Stimulated activated CD8-positive, alpha-beta memory T cell treated with anti-CD3 and anti-CD28 coated beads, Interleukin-15, amount 100 ng/mL, for 4 hours (primary cell): ENCODE results near the gene CHRNA4.

Experiments
- DNase-seq, 2 donors: peaks; one replicate each; pipeline ENCODE4 v3.0.0-alpha.2; 2020; ENCODE audit warnings: low read depth in 2 of 2

CHRNA4 gene

DNA sequence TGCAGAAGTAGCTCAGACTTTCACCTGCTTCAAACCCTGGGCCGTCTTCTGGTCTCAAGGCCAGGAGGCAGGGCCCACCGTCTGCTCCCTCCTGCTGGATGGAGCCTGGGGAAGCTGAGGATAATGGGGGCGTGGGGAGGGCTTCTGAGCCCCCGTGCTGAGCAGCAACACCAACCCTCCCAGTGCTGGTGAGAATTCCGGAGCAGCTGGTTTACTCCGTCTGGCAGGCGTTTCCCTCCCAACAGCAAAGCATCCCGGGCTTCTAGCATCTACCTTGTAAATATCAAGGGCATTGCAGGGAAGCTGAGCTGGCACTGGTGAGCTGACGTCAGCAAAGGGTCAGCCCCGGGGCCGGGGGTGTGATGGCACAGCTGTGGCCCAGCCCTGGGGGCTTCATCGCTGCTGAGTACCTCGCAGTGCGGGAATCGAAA lies 16.8 kb upstream of the CHRNA4 start:
- no peak for DNase-seq

DNA sequence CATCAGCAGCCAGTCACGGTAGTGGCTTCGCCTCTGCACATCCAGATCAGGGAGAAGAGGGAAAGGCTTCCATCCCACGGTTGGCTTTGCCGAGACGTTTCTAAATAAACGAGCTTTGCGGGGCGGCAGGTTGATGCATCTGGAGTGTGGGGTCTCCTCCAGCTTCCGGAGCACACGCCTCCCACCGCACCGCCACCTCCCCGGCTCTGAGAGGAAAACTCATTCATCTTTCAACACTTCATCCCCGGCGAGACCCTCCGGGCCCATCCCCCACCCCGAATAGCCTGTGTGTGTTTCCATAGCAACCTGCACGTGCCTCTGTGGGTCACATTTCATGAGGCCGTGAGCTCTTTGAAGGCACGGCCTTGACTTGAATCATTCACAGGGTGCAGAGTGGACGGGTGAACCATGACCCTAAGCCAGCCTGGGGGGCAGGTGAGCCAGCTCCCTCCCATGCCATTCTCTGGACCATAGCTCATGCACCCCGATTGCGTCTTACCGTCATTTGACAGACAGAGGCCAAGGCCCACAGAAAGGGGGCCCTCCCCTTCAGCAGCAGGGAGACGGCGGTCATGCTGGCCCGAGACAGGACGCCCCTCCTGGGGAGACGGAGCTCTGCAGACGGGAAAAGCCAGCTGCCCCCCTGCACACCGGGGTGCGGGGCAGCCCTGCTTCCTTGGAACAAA lies 16.2 kb upstream of the CHRNA4 start:
- DNase-seq, result no peak

DNA sequence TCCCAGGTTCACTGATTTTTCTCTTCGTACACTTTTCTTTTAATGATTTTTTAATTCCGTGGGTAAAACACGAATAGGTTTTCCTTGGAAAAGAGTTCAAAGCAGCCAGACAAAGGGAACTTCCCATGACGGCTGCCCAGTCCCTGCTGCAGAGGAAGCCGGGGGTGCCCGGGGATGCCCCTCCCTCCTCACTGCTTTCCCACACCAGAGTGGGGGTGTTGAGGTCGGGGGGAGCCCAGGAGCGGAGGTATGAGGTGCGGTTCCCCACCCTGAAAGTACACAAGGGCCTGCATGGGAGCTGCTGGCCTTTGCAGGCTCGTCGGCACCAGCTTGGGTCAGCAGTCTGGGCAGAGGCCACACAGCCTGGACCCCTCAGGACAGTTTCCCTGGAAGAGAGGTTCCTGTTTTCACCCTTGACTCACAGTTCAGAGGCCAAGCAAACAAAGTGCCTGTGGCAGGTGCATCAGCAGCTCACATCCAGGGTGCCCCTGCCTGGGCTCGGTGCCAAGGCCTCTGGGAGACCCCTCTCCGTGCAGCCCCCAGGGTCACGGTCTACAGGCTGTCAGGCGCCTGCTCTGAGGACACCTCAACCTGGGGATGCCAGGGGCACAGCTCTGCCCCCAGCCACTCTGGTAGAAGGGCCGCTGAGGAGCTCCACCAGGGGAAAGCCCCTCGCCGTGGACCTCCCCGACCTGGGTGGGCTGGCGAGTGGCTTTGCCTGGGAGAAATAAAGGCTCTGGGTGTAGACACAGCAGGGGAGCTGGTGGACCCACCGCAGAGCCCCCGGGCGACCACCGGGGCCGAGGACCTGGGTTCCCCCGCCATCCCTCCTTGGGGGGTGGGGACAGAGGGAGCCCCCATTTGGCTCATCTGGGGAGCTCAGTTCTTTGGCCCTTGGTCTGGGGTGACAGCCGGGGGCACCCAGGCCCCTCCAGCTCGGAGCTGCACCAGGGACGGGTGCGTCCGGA lies 15.4 kb upstream of the CHRNA4 start:
- DNase-seq, result no peak

DNA sequence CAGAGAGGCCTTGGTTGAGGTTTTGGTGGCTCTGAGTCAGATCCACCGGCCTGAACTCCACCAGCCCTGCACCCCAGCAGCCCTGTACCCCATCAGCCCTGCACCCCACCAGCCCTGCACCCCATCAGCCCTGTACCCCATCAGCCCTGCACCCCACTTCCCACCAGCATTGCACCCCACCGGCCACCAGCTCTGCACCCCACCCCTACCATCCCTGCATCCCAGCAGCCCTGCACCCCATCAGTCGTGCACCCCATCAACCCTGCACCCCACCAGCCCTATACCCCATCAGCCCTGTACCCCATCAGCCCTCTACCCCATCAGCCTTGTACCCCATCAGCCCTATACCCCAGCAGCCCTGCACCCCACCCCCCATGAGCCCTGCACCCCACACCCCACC lies 14.3 kb upstream of the CHRNA4 start:
- DNase-seq, result no peak

DNA sequence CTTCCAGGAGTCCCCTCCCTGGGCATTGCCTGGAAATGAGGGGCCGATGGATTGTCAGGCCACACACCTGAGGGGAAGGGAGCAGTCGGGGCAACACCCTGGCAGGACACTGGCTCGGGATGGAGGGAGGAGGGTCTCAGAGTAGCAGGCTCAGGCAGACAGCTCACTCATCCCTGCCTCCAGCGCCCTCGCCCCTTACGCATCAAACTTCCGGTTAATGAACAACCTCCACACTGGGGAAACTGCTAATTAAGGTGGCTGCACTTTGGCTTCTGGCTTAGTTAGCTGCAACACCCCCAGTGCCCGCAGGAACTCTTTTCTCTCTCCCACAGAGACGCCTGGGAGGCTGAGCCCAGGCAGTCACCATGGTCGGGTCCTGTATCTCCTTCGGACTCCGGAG lies 13.4 kb upstream of the CHRNA4 start:
- DNase-seq, result no peak

DNA sequence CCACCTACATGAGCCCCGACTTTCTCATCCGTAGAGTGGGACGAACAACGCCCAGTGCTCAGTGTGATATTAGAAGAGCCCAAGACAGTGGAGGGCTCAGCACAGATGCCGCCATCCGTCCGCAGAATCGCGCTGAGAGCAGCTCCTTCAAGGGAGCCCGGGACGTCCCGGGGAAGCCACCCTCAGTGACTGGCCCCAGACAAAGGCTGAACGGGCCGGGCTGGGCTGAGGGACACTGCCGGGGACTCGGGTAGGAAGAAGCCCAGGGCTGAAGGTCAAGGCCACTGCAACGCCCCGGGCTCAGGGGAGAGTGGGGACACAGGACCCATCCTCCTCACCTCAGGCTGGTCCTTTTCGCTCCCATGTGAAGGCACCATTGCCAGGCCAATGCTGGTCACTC lies 12.8 kb upstream of the CHRNA4 start:
- no peak for DNase-seq

DNA sequence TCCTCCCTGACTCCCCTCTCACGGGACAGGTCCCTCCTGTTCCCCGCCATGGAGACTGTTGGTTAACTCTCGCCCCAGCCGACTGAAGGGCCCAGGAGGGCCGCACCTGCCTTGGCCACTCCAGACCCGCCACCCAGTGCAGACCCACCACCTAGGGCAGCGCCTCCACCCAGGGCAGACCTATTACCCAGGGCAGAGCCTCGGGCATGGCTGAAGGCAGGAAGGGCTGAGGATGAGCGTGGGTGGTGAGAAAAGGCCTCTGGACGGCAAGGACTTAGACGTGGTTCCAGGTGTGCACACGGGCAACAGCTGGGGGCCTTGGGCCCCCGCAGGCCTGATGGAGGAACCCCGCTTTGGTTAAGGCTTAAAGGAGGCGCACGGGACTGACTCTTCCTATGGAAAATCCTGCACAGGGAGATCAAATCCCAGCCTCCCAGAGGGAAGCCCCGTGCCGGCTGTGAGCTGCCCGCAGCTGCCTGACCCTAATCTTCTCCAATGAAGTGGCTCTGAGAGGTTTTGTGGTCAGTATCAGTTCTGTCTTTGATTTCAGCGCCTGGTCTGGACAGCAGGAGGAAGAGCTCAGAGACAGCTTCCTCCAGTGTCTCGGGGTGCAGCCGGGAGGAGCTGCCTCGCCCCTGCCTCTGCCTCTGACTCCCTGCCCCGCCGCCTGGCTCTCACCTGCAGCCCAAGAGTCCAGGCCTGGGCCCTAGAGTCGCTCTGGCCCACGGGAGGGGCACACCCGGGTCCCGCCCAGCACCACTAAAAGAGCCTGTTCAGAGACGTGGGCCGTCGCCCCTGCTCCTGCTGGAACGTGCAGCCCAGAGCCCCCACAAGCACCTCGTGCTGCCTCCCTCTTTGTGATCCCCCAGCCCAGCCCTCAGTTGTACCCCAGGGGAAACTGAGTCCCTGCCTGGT lies 12.1 kb upstream of the CHRNA4 start:
- no peak for DNase-seq

DNA sequence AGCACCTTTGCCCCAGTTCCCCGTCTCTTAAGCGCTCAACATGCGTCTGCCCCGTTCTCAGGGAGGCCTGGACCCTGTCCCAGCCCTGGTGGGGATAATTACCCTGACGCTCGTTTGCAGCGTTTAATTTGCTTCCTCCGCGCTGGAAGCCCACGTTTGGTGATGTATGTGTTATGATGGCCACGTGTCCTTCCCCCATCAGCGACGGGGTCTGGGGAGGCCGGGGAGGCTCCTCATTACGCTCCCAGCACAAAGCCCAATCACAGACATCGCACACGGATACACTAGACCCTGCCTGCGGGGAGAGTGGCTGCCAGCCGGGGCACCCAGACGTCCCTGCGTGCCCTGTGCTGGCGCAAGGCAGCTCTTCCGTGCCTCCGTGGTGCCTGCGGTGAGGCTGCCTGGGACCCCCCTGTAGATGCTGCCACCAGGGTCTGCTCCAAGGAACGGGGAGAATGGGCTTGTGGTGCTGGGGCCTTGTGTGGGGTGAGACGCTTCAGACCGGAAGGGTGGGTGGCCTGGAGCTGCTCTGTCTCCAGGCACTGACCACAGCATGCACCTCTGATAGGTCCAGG lies 10.2 kb upstream of the CHRNA4 start:
- DNase-seq, result no peak

DNA sequence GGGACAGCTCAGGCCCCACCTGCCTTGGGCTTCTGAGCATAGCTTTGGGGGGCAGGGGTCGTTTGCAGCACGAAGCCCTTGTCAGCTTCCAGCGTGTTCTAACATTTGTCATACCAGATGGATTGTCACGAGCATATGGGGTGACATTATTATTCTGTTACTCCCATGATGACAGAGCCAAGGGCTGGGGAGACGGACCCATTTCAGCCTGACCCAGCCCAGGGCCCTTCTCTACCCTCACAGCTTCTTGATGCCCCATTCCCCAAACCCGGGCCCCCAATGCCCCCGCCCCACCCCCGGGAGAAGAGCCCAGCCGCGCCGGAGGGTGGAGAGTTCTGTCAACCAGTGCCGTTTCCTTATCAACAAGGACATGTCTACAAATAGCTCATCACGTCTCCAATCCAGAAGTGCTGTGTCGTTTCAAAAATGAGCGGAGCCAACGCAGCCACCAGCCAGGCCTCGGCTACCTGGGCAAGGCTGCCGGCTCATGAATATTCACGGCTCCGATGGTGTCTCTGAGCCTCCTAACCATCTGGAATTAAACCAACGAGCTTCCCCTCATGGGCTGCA lies 9.6 kb upstream of the CHRNA4 start:
- no peak for DNase-seq

DNA sequence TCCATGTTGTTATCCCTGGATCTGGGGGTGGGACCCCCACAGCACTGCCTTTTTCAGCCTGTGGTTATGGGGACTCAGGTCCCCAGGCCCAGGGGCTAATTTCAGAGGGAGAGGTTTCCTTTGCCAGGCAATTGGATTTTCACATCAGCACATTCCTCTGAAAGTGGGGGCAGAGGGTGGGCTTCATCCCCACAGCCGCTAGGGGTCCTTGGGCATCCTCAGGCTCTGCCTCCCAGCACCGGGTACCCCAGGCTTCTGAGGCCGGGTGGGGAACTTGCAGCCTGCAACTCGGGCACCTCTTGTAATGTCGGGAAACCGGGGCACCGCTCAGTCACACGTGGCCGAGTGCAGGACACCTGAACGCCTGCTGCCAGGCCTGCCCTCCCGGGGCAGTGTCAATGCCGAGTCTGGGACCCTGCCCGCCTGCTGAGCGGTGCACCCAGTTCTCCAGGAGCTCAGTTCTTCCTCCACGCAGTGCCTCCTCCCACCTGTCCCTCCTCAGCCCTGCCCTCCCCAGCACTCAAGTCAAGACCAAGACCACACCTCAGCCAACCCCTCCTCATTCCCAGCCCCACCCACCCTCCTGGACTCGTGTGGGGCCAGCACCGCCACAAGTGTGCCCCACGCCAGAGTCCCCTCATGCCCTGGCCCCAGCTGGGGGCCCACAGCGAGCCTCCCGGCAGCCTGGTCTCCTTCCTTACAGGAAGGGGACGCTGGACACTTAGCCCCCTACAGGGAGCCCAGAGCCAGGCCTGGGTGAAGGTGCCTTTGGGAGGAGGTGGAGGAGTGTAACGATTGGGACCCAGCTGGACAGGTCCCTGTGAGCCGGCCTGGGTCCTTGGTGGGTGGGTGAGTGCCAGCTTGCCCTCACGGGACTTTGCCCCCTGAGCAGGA lies 8.8 kb upstream of the CHRNA4 start:
- DNase-seq, result no peak

DNA sequence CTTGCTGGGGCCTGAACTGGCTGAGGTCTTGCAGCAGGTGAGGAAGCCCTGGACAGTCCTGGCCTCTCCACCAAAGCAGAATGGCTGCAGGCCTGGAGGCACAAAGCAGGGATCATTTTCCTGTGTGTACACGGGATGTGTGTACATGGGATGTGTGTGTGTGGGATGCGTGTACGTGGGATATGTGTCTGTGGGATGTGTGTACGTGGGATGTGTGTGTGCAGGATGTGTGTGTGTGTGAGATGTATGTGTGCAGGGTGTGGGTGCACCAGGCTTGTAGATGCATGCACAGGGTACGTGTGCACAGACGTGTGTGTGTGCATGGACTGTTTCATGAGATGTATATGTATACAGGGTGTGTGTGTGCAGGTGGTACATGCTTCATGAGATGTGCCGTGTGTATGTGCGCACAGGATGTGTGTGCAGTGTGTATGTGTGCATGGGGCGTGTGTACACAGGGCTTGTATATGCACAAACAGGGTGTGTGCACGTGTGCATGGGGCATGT lies 7.9 kb upstream of the CHRNA4 start:
- DNase-seq, result no peak

DNA sequence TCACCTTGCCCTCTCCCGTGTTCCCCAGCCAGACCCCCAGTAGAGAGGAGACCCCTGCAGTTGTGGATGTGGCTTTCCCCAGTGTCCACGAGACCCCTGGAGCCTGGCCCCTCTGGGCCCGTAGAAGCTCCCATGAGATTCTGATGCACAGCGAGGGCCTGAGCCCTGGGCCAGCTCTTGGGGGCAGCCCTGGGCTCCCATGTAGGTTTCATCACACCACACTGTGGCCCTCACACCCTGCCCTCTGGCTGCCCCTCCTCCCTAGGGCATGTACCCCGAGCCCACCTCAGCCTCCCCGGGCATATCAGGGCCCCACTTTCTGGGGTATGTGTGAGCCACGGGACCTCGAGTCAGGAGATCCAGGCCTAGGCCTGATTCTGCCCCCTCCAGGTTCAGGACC lies 7.0 kb upstream of the CHRNA4 start:
- no peak for DNase-seq

DNA sequence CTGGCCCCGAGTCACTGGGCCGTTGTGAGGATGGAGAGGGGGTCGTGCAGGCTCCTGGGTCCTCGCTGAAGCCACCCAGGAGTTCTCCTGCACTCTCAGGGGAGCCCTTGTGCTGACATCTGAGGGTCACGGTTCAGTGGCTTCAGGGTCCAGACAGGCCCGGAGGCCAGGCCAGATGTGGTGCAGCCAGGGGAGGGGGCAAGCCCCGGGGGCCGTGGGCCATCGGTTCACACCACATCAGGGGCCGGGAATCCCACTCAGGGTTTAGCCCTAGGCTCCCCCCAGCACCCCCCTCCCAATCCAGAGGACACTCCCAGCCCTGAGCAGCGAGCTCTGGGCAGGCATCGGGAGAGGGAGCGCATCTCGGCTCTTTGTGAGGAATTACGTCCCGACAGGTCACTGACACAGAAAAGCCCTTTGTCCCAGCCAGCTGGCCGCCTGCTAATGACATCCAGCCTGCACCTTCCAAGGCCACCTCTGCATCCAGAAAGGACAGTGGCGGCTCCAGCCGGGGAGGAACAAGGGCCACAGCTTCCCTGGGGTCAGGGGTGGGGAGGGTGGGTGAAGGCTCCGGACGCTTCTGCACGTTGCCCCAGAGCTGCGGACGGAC lies 6.4 kb upstream of the CHRNA4 start:
- DNase-seq, result no peak

DNA sequence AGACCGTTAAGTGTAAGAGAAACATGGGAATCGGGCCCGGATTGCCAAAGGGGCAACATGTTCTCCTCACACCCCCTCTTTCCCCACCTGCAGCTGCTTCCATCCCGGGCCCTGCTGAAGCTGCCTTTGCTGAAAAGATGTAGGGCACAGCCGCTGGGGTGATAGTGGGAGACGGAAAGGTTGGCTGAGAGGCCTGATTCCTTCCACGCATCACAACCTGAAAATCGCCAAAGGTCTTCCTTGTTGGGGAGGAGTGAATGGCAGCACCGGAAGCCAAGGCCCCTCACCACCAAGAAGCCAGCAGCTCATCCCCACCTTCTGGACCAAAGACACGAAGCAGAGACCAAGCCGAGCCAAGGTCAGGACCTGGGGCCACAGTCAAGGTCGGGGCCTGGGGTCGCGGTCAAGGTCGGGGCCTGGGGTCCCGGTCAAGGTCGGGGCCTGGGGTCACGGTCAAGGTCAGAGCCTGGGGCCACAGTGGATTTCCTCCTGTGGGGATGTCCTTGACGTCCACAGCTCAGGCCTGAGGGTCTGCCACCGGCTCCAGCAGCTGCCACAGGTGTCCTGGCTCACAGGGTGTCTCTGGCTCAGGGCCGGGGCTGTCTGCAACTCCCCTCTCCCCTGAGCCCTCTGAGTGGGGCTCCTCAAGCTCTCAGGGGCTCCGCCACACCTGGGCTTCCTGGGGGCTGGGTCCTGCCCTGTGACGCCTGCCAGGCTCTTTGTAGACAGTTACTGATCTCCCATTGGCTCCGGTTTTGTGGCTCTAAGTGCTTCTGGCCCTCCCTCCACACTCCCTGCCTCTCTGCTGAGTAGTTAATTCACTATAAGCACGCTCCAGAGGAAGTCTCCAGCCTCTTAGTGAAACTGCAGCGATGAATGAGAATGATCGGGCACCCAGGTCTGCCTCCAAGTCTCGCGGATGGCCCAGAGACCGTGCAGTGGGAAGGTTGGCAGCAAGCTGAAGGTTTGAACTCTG lies 5.5 kb upstream of the CHRNA4 start:
- DNase-seq, result no peak

DNA sequence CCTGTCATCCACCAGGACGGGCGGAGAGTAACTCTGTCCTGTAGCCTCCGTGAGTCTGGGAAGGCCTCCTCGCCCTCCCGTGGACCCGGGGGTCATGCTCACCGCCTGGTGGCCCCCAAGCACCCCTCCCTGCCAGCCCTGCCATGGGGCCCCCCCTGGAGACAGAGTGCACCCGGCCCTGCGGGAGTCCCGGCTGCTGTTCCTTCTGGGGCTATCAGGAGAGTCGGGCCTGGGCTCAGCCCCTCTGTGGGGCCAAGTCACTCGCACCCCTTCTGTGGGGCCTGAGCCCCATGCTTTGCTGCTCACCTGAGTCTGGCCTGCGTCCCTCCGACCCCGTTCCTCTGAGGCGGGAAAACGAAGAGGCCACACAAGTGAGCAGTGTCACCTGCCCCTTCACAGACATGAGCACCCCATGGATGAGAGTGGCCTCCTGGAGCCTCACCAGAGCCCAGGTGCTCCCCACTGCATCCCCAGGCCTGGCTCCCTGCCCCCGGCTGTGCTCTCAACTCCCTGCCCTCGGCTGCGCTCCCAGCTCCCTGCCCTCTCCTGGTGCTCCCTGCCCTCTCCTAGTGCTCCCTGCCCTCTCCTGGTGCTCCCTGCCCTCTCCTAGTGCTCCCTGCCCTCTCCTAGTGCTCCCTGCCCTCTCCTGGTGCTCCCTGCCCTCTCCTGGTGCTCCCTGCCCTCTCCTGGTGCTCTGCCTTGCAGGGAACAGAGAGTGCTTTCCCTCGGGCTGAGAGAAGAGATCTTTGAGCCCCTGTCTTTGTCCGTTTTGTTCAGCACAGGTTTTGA lies 4.6 kb upstream of the CHRNA4 start:
- DNase-seq, result no peak

DNA sequence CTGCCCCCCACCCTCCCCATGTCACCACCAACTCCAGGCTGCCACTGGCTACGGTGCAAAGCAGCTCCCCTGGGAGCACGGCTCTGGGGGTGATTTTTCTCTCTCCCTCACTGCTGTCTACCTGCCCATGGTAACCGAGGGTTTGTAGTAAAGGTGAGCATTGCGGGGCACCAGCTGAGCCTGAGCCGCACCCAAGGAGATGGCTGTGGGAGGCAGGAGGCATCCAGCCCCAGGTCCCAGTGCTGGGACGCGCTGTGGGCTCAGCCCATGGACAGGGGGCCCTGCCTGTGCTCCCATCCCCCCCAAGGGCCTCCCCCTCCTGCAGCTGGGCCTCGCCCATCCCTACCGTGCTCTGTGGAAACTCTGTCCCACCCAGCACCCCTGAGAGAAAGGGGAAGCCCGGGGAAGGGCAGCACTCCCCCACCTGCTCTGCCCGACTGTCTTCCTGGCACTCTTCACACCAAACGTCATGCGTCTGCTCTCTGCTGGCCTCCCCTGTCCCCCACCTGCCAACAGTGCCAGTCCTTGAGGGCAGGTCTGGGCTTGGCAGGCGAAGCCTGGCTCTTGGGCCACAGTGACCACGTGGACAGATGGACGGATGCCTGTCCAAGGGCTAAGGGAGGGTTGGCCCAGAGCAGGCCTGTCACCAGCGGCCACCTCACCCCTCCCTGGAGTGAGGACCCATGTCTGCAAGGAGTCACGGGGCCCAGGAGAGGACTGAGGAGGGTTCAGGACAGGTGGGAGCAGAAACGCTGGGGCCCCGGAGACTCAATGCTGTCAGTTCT lies 3.8 kb upstream of the CHRNA4 start:
- DNase-seq, result no peak
